Mesodermal cell (in vitro differentiated cells): Measurements from ENCODE around the gene TRDN.
"Not testable (repeated sequence)": the region's sequence is repeated elsewhere in the genome, so short reads cannot be mapped to it uniquely, and the experiment has no call there.

Experiments
- H3K27ac ChIP-seq: 2 replicates; pipeline ENCODE4 v1.7.0; 2013; ENCODE audit warnings: mild to moderate bottlenecking, low read depth, low read length, moderate library complexity; ENCODE audit not compliant: severe bottlenecking
- H3K36me3 ChIP-seq: 2 replicates; pipeline ENCODE4 v1.7.1; 2013; ENCODE audit warnings: mild to moderate bottlenecking, low read length, moderate library complexity; ENCODE audit not compliant: control insufficient read depth, insufficient read depth
- H3K4me1 ChIP-seq: one replicate; pipeline ENCODE4 v1.7.1; 2013; ENCODE audit warnings: mild to moderate bottlenecking, low read length; ENCODE audit not compliant: insufficient read depth, control insufficient read depth, poor library complexity, severe bottlenecking
- H3K4me3 ChIP-seq: 2 replicates; pipeline ENCODE4 v1.7.0; 2013; ENCODE audit warnings: low read length, control low read depth, mild to moderate bottlenecking; ENCODE audit not compliant: insufficient read depth, poor library complexity, severe bottlenecking; ENCODE audit errors: extremely low read depth
- H3K9me3 ChIP-seq: 2 replicates; pipeline ENCODE4 v1.7.1; 2013; ENCODE audit warnings: mild to moderate bottlenecking, low read length, moderate library complexity; ENCODE audit not compliant: control insufficient read depth
- WGBS, 2 experiments: methylation state at CpG; one replicate each; pipeline ENCODE4 v1.1.5; 2013; ENCODE audit warnings: missing lambda C conversion rate in 2 of 2; ENCODE audit not compliant: insufficient coverage in 2 of 2; 5-methylcytosine and 5-hydroxymethylcytosine counted together

TRDN gene

GRCh38 chr6:123314459-123314858, 322.3 kb downstream of the TRDN start:
- H3K4me1 ChIP-seq, H3K4me3 ChIP-seq, H3K27ac ChIP-seq, H3K36me3 ChIP-seq, H3K9me3 ChIP-seq: not testable (repeated sequence)
- WGBS, 2 experiments, result 94% methylated on average over 2 of the region's 2 CpGs; no CpG with 5 or more reads in 1 of the 2 experiments

- Histone ChIP-seq H3K27ac (no peak overlapping the region), H3K9me3 (no peaks in the 10 kb centered on the region), H3K4me3 (no peak overlapping the region), H3K4me1 (peaks cover 4% of the 10 kb centered on the region), H3K36me3 (no peaks in the 10 kb centered on the region)
- WGBS, 2 experiments, result 92 to 100% methylated on average over 1 of the region's 1 CpG
These were observed 327.6 kb downstream of the TRDN start for GRCh38 chr6:123309130-123309529.

GRCh38 chr6:123306334-123306733, 330.4 kb downstream of the TRDN start:
- H3K4me3 ChIP-seq, result no peak overlapping the region
- H3K27ac ChIP-seq, result peak overlapping the region; percentile 50
- WGBS, 2 experiments, result 70 to 72% methylated on average over 2 of the region's 2 CpGs
- H3K4me1 ChIP-seq, result peaks cover 4% of the 10 kb centered on the region
- no peaks in the 10 kb centered on the region for H3K9me3 ChIP-seq
- no peaks in the 10 kb centered on the region for H3K36me3 ChIP-seq

- Histone ChIP-seq H3K4me1 (no peaks in the 10 kb centered on the region), H3K36me3 (no peaks in the 10 kb centered on the region), H3K9me3 (no peaks in the 10 kb centered on the region), H3K27ac (no peak overlapping the region), H3K4me3 (no peak overlapping the region)
- 90 to 100% methylated on average over 1 to 3 of the region's 8 CpGs for WGBS, 2 experiments
These were observed 341.1 kb downstream of the TRDN start for GRCh38 chr6:123295672-123296071.

- Histone ChIP-seq H3K27ac (no peak overlapping the region), H3K4me3 (no peak overlapping the region), H3K9me3 (no peaks in the 10 kb centered on the region), H3K36me3 (no peaks in the 10 kb centered on the region), H3K4me1 (no peaks in the 10 kb centered on the region)
- WGBS, 2 experiments, result 100% methylated on average over 1 of the region's 1 CpG; no CpG with 5 or more reads in 1 of the 2 experiments
These were observed 341.6 kb downstream of the TRDN start for GRCh38 chr6:123295181-123295580.

- no peaks in the 10 kb centered on the region for H3K36me3 ChIP-seq
- WGBS, 2 experiments, result 67% methylated on average over 1 of the region's 1 CpG; no CpG with 5 or more reads in 1 of the 2 experiments
- H3K4me3 ChIP-seq, result no peak overlapping the region
- no peaks in the 10 kb centered on the region for H3K9me3 ChIP-seq
- no peaks in the 10 kb centered on the region for H3K4me1 ChIP-seq
- H3K27ac ChIP-seq, result no peak overlapping the region
These were observed 348.1 kb downstream of the TRDN start for GRCh38 chr6:123288649-123289048.

GRCh38 chr6:123276546-123276980, 360.2 kb downstream of the TRDN start:
- 29 to 58% methylated on average over 3 of the region's 3 CpGs for WGBS, 2 experiments
- no peak overlapping the region for H3K27ac ChIP-seq
- no peak overlapping the region for H3K4me3 ChIP-seq
- no peaks in the 10 kb centered on the region for H3K9me3 ChIP-seq
- H3K36me3 ChIP-seq, result no peaks in the 10 kb centered on the region
- no peaks in the 10 kb centered on the region for H3K4me1 ChIP-seq

GRCh38 chr6:123263981-123264380, 372.8 kb downstream of the TRDN start:
- WGBS, 2 experiments, result 87 to 100% methylated on average over 2 of the region's 5 CpGs
- Histone ChIP-seq H3K9me3 (no peaks in the 10 kb centered on the region), H3K36me3 (no peaks in the 10 kb centered on the region), H3K4me3 (no peak overlapping the region), H3K4me1 (no peaks in the 10 kb centered on the region), H3K27ac (no peak overlapping the region)

- Histone ChIP-seq H3K27ac (no peak overlapping the region), H3K36me3 (no peaks in the 10 kb centered on the region), H3K4me3 (no peak overlapping the region), H3K9me3 (no peaks in the 10 kb centered on the region), H3K4me1 (no peaks in the 10 kb centered on the region)
- no CpG with 5 or more reads among the region's 1 CpG for WGBS, 2 experiments
These were observed 396.1 kb downstream of the TRDN start for GRCh38 chr6:123240626-123241025.

- WGBS, 2 experiments, result 75 to 100% methylated on average over 1 of the region's 4 CpGs
These were observed 403.4 kb downstream of the TRDN start for GRCh38 chr6:123233336-123233735.

GRCh38 chr6:123227789-123228188, 409.0 kb downstream of the TRDN start:
- not testable (repeated sequence) for H3K9me3 ChIP-seq, H3K4me3 ChIP-seq, H3K4me1 ChIP-seq, H3K36me3 ChIP-seq, H3K27ac ChIP-seq
- 100% methylated on average over 2 of the region's 2 CpGs; no CpG with 5 or more reads in 1 of the 2 experiments for WGBS, 2 experiments

More at GRCh38 chr6:123233336-123233735, 403.4 kb downstream of the TRDN start:
- H3K36me3 ChIP-seq, result no peaks in the 10 kb centered on the region
- H3K9me3 ChIP-seq, result no peaks in the 10 kb centered on the region
- no peak overlapping the region for H3K4me3 ChIP-seq
- no peak overlapping the region for H3K27ac ChIP-seq
- no peaks in the 10 kb centered on the region for H3K4me1 ChIP-seq
